Stimulated activated naive CD4-positive, alpha-beta T cell (primary cell): ENCODE results near the gene UGT1A6.
A peak's percentile ranks its signal among the peaks of the same experiment; 100 is the strongest.
"Not testable (repeated sequence)": the region's sequence is repeated elsewhere in the genome, so short reads cannot be mapped to it uniquely, and the experiment has no call there.

Source experiments
- DNase-seq, 6 experiments: peaks; one replicate each; lab custom pipeline; 2025; lab: John Stamatoyannopoulos, UW

Gene UGT1A6

DNA sequence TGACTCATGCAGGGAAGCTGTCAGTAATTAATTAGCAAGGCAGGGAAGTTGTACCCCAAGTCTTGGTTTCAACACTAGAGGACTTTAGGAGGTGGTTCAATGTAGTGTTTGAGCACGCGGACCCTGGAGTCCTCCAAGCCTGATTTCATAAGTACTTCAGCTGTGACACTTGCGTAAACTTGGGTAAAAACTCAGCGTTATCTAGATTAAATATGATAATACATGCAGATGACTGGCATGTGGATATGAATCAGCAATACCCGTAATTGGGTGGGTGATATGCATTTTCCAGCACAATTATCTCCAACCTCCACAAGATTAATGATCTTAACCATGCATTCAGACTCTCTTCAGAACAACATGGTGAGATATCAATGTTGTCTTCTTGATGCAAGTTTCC, 5.8 kb upstream of the UGT1A6 start:
- no peak for DNase-seq

DNA sequence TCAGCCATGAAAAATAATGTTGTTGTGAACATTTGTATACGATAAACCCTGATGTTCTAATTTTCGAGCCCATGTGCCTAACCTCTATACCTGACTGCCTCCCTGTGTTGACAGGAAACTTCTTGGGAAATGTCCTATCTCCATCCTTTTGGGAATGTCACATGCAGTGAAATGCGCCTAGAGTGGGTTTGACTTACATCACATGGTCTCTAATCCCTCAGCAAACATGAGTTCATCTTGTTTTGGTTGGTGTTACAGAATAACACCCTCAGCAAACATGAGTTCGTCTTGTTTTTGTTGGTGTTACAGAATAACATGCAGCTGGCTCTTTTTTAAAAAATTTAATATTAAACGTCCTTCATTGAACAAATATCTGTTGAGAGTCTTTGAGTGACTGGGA, 4.3 kb upstream of the UGT1A6 start:
- no peak for DNase-seq

- DNase-seq = no peak
Observed at GRCh38 chr2:233689031-233689430, 3.7 kb upstream of the UGT1A6 start.

GRCh38 chr2:233689501-233689900, 3.2 kb upstream of the UGT1A6 start:
- no peak for DNase-seq

DNA sequence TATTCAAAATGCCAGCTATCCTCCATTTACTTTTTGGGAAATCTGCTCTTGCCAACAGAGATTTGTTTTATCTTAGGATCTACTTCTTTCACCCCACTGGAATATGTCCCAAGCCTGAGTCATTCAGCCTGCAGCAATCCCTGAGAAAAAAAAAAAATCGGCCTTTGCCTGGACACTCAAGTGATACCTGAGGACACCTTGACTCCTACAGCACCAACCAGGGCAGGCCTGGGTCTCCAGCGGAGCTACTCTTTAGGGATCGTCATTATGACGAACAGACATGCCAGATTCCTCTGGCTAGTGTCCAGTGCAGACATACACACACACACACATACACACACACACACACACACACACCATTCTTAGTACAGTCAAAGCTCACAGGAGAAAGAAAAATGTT, 2.2 kb upstream of the UGT1A6 start:
- no peak for DNase-seq

GRCh38 chr2:233691443-233692433, 952 bp upstream of the UGT1A6 start:
- no peak for DNase-seq

DNA sequence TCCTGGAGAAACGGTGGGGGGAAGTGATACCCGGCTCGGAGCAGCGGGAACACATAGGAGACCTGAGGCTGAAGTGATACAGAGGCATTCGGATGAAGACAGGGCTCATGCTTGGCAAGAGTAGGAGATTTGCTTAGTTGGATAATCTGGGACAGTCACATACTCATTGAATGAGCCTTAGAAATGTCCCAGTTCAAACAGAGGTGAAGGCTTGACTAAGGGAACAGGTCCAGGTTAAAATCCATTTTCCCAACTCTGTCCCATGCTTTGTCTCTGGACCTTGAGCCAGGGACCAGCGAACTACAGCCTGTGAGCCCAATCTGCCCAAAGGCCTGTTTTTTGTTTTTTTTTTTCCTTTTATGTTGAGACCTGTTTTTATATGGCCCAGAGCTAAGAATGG, 1.3 kb downstream of the UGT1A6 start:
- no peak for DNase-seq

- no peak for DNase-seq
Observed at GRCh38 chr2:233698740-233699139, 6.0 kb downstream of the UGT1A6 start.

DNA sequence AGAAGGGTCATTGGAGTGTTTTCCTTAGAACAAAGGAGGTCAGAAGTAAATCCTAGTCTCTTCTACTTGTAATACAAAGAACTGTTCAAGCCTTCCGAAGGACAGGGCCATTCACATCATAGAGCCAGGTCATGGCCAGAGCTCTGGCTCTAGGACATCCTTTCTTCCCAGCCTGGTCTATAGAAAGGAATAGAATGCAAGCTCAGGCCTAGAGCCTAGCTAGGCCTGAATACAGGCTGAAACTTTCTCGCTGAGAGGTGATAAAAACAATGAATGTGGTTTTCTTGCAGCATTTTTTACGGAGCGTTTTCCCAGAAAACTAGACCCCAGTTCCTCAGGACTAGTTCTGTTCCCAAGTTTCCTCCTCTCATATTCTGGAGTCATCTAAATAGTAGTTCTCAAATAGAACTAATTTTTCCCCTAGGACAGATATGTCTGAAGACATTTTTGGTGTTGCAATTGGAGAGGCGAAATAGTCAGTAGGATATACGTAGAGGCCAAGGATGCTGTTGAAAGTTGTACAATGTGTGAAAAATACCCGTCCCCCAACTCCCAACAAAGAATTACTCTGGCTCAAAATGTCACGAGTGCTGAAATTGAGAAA, 6.8 kb downstream of the UGT1A6 start:
- no peak for DNase-seq

- DNase-seq = no peak
Observed at GRCh38 chr2:233700028-233700635, 7.4 kb downstream of the UGT1A6 start.

- DNase-seq = not testable (repeated sequence)
Observed at GRCh38 chr2:233700842-233701241, 8.2 kb downstream of the UGT1A6 start.

DNA sequence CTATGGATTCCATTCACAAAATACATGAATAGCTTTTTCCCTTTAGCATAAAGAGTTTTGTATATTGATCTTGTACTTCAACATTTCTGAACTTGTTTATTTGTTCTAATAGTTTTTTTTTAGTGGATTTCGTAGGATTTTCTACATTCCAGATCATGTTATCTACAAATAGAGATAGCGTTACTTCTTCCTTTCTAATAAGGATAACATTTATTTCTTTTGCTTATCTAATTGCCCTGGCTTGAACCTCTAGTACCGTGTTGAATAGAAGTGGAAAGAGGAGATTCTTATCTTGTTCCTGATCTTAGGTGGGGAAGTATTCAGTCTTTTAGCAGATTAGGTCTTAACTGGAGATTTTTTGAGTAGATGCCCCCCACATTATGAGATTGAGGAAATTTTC, 9.5 kb downstream of the UGT1A6 start:
- DNase-seq = no peak

DNA sequence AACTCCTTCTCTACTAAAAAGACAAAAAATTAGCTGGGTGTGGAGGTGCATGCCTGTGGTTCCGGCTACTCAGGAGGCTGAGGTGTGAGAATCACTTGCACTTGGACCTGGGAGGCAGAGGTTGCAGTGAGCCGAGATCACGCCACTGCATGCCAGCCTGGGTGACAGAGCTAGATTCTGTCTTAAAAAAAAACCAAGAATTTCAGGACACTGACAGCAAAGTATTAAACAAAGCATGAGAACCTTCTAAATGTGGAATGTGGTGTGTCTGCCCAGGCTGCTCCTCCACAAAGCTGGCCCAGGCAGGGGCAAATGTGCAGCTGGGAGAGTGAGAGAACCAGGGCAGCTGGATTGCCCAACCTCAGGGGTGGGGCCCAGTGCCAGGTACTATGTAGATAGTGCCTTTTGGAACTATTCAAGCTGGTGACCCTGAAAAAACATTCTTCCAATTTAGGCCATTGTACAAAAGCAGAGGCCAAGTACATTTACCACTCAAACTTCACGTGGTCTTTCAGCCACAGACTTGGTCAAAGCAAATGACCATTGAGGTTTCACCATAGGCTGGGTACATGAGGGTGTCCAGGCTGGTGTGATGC, 13.3 kb downstream of the UGT1A6 start:
- no peak for DNase-seq

GRCh38 chr2:233706720-233707119, 14.0 kb downstream of the UGT1A6 start:
- no peak for DNase-seq

GRCh38 chr2:233707940-233708644, 15.4 kb downstream of the UGT1A6 start:
- DNase-seq = no peak

DNA sequence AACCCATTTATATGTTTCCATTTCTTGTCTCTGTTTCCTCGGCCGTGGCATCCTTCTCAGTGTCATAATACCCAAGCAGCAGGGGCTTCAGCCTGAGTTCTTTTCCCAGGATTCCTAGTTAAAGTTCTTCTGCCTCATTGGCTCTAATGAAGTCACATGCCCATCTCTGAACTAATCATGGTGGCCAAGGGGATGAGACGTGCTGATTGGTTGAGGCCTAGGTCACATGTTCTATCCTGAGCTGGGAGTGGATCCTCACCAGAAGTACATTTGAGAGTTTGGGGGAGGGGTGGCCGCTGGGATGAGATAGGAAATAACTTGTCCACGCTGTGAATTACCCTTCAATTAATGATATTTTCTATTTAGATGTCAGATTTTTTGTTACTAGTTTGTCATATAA, 16.3 kb downstream of the UGT1A6 start:
- DNase-seq = no peak

DNA sequence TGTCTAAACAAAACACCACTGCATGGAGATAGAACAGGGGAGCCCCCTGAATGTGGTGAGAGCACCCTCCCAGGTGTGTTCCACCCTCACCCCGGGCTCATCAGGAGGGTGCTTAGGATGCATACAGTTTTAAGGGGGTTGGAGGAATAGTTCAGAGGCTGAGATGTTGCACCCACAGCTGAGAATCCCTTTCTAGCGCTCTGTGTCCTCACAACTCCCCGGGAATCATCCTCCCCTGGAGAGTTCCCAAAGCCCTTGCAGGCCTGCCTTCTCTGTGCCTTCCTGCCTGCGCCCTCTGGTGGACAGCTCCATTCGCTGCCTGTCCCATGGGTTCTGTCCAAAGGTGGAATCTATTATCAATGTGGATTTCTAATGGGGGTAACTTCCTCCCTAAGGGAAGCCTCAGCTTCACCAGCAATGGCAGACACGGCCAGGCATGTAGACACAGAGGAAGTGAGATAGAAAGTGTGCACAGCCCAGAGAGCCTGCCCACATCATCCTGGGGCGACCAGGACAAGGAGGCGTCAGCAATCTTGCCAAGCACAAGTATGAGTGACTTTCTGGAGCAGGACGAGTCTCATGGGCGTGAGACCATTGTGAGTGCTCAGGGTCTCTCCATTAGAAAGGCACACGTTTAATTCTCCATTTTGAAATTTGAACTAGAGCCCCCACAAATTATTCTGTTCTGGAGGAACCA, 18.8 kb downstream of the UGT1A6 start:
- peak in 5 of 6 experiments; percentile 25 to 42 (median 32) for DNase-seq

GRCh38 chr2:233712611-233713261, 20.0 kb downstream of the UGT1A6 start, which contains the start of gene UGT1A5:
Gene UGT1A5 (plus strand): TSS chr2:233712907. CDS start chr2:233712992, 85 bp downstream.
- no peak for DNase-seq

GRCh38 chr2:233713262-233713615, 20.5 kb downstream of the UGT1A6 start:
- no peak for DNase-seq

DNA sequence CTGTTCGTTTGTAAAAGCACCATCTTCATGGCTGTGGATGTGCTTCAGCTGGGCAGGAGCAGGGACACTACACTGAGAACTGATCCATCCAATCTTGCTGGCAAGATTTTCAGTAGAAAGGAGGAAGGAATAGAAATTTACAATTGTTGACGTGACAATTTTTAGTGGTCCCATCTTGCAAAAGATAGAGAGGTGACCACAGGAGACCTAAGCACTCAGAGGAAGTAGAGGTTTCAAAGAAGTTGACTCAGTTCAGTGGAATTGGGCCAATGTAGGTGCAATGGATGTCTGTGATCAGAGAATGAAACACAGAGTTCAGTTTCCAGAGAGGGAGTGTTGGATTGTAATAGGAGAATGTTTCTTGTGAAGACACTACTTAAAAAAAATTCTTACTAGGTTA, 21.4 kb downstream of the UGT1A6 start:
- DNase-seq = no peak

DNA sequence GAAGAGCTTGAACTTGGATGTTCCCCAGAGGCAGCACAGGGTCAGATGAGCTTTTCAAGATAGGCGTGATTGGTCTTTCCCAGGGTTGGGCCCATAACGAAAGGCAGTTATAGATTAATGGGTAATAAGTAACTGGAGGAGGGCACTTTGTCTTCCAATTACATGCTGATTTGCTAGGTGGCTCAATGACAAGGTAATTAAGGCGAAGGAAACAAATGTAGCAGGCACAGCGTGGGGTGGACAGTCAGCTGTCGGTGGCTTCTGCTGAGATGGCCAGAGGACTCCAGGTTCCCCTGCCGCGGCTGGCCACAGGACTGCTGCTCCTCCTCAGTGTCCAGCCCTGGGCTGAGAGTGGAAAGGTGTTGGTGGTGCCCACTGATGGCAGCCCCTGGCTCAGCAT, 25.9 kb downstream of the UGT1A6 start, which contains the start of gene UGT1A4:
TSS of gene UGT1A4 (plus strand) at position 185 of the 400 bp plus-strand sequence. CDS start at position 270, 85 bp downstream.
- no peak for DNase-seq
